ENCODE results near the gene MACROD1.
A peak's percentile ranks its signal among the peaks of the same experiment; 100 is the strongest.

MACROD1 gene

DNA sequence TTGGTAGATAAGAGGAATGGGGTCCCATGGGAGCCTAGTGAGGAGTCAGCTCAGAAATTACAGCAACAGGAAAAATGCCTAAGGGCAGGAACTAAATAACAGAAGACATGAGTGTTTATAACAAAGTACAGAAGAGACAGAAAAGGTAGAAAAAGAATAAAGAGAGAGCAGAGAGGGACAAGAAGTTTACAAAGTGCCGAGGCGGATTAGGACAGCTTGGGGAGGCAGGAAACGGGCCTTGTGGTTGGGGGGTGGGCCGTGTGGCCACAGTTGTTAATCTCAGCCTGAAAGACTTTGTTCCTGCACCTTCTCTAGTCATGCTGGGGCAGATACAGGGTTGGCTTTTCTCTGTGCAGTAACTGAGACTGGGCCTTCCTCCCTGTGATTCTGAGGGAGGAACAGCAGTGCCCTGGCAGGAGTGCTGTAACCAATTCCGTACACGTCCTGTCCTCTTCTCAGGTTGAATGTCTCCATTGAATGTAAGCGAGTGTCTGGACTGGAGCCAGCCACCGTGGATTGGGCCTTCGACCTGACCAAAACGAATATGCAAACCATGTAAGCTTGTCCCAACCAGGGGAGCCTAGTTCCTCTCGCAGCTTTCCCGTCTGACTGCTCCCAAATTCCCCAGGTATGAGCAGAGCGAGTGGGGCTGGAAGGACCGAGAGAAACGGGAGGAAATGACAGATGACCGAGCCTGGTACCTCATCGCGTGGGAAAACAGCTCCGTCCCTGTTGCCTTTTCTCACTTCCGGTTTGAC, 214.0 kb downstream of the MACROD1 start:
- Histone ChIP-seq H3K27me3 (replicated peaks; ENCODE audit: control insufficient read depth, insufficient read depth, low read length) (no peaks in the 10 kb centered on the region), H3K4me3 (ENCODE audit: low read length) (no peak overlapping the region), H3K4me1 (ENCODE audit: control insufficient read depth, insufficient read depth, low read length) (peaks cover 5% of the 10 kb centered on the region), H3K9ac (ENCODE audit: low read length) (peak overlapping the region; percentile 21), H3K9me3 (ENCODE audit: control insufficient read depth, low read length) (no peaks in the 10 kb centered on the region), H3K36me3 (ENCODE audit: control insufficient read depth, insufficient read depth, low read length, severe bottlenecking) (peaks cover 42% of the 10 kb centered on the region)
- DNase-seq (ENCODE audit: low read depth): no peak

Data from adipocyte (in vitro differentiated cells).